Smooth muscle cell (in vitro differentiated cells): Measurements from ENCODE around the gene SLC22A1. TPM values are rescaled to one million over a fixed set of nuclear protein-coding genes. Genes with fewer than 3 reads are reported as not detected.

ENCODE experiments used
- DNase-seq: peaks from one replicate; lab custom pipeline; 2025; ENCODE audit not compliant: unreplicated experiment; lab: John Stamatoyannopoulos, UW
- H2AFZ ChIP-seq: fragments of 200-600 bp; sonication (generic); 2 replicates; pipeline ENCODE4 v1.6.0; 2016; ENCODE audit warnings: antibody characterized with exemption, low read depth, mild to moderate bottlenecking
- H3F3A ChIP-seq: fragments of 200-600 bp; sonication (generic); 2 replicates; pipeline ENCODE4 v1.6.0; 2017; ENCODE audit warnings: antibody characterized with exemption, low read depth
- H3K27ac ChIP-seq: fragments of 200-600 bp; sonication (generic); 2 replicates; pipeline ENCODE4 v1.5.1; 2016; ENCODE audit warnings: low read depth, mild to moderate bottlenecking
- H3K27me3 ChIP-seq: fragments of 200-600 bp; sonication (generic); 2 replicates; pipeline ENCODE4 v1.6.1; 2016; ENCODE audit warnings: low read depth, mild to moderate bottlenecking
- H3K36me3 ChIP-seq: fragments of 200-600 bp; sonication (generic); 2 replicates; pipeline ENCODE4 v1.5.1; 2016; ENCODE audit warnings: low read depth
- H3K4me1 ChIP-seq: fragments of 200-600 bp; sonication (generic); 2 replicates; pipeline ENCODE4 v1.5.1; 2016; ENCODE audit warnings: low read depth
- H3K4me2 ChIP-seq: fragments of 200-600 bp; sonication (generic); 2 replicates; pipeline ENCODE4 v1.6.0; 2016; ENCODE audit warnings: mild to moderate bottlenecking
- H3K4me3 ChIP-seq: fragments of 200-600 bp; sonication (generic); 2 replicates; pipeline ENCODE4 v1.5.1; 2016; ENCODE audit warnings: mild to moderate bottlenecking
- H3K79me2 ChIP-seq: fragments of 200-600 bp; sonication (generic); 2 replicates; pipeline ENCODE4 v1.6.0; 2016; ENCODE audit warnings: low read depth, mild to moderate bottlenecking
- H3K9ac ChIP-seq: fragments of 200-600 bp; sonication (generic); 2 replicates; pipeline ENCODE4 v1.6.0; 2016; ENCODE audit warnings: low read depth
- H3K9me3 ChIP-seq: fragments of 200-600 bp; sonication (generic); replicated peaks from 2 replicates; pipeline ENCODE4 v1.5.1; 2016; ENCODE audit warnings: low read depth
- H4K20me1 ChIP-seq: fragments of 200-600 bp; sonication (generic); 2 replicates; pipeline ENCODE4 v1.6.0; 2016; ENCODE audit warnings: low read depth
- CTCF ChIP-seq: fragments of 200-600 bp; sonication (generic); IDR thresholded peaks from 2 replicates; pipeline ENCODE4 v1.5.1; 2017; ENCODE audit warnings: borderline replicate concordance, mild to moderate bottlenecking, antibody characterized with exemption; ENCODE audit not compliant: insufficient read depth, poor library complexity, severe bottlenecking
- WGBS: methylation state at CpG from one replicate; pipeline ENCODE4 v1.1.7; 2016; ENCODE audit warnings: low lambda C conversion rate; 5-methylcytosine and 5-hydroxymethylcytosine counted together
- polyA plus RNA-seq: library from polyadenylated mRNA; unstranded; fragments of >200 nt; fragmentation: Nextera tagmentation; extraction: Ambion mirVana; gene quantifications from 2 replicates; pipeline ENCODE4 v1.2.1, GENCODE V29; 2016
- total RNA-seq: library from RNA; depleted of rRNA; stranded (reverse); fragments of >200 nt; gene quantifications from 2 replicates; pipeline ENCODE4 v1.2.3, GENCODE V29; 2014

Gene SLC22A1
- total and polyA plus RNA-seq, 2 experiments from 2014 or later = 0.04 to 1.6 TPM

- Histone ChIP-seq H4K20me1 (no peaks in the 10 kb centered on the region), H3K27me3 (no peaks in the 10 kb centered on the region), H3K9ac (no peak overlapping the region), H3K9me3 (no peaks in the 10 kb centered on the region), H3K27ac (peak overlapping the region; percentile 64), H3K4me1 (peaks cover 5% of the 10 kb centered on the region), H2AFZ (no peak overlapping the region), H3K36me3 (no peaks in the 10 kb centered on the region), H3K79me2 (no peaks in the 10 kb centered on the region), H3K4me3 (no peak overlapping the region), H3F3A (peaks cover 6% of the 10 kb centered on the region), H3K4me2 (peak overlapping the region; percentile 0)
- no peak for DNase-seq
- TF ChIP-seq CTCF = no peak
- WGBS = 39% methylated on average over 9 of the region's 9 CpGs
These were observed 52.4 kb downstream of the SLC22A1 start for GRCh38 chr6:160173806-160174527.

- H3K27me3 ChIP-seq = no peaks in the 10 kb centered on the region
- H3F3A ChIP-seq = peaks cover 6% of the 10 kb centered on the region
- H3K79me2 ChIP-seq = no peaks in the 10 kb centered on the region
- H3K4me3 ChIP-seq = no peak overlapping the region
- no peaks in the 10 kb centered on the region for H3K9me3 ChIP-seq
- no peak overlapping the region for H3K27ac ChIP-seq
- no peak overlapping the region for H3K9ac ChIP-seq
- H3K4me2 ChIP-seq = no peak overlapping the region
- H3K36me3 ChIP-seq = no peaks in the 10 kb centered on the region
- H4K20me1 ChIP-seq = no peaks in the 10 kb centered on the region
- peaks cover 5% of the 10 kb centered on the region for H3K4me1 ChIP-seq
- DNase-seq = no peak
- no peak overlapping the region for H2AFZ ChIP-seq
- 28% methylated on average over 2 of the region's 2 CpGs for WGBS
- no peak for TF ChIP-seq CTCF
These were observed 53.1 kb downstream of the SLC22A1 start for GRCh38 chr6:160174681-160175080.

GRCh38 chr6:160177220-160177619, 55.6 kb downstream of the SLC22A1 start:
- H3K9me3 ChIP-seq = no peaks in the 10 kb centered on the region
- DNase-seq = no peak
- TF ChIP-seq CTCF = no peak
- H3K4me3 ChIP-seq = no peak overlapping the region
- H3K4me2 ChIP-seq = no peak overlapping the region
- peaks cover 3% of the 10 kb centered on the region for H3F3A ChIP-seq
- no peaks in the 10 kb centered on the region for H3K79me2 ChIP-seq
- no peaks in the 10 kb centered on the region for H3K36me3 ChIP-seq
- H2AFZ ChIP-seq = no peak overlapping the region
- peaks cover 5% of the 10 kb centered on the region for H3K4me1 ChIP-seq
- no peaks in the 10 kb centered on the region for H4K20me1 ChIP-seq
- H3K9ac ChIP-seq = no peak overlapping the region
- WGBS = 24% methylated on average over 2 of the region's 2 CpGs
- no peaks in the 10 kb centered on the region for H3K27me3 ChIP-seq
- H3K27ac ChIP-seq = no peak overlapping the region

GRCh38 chr6:160178271-160178670, 56.7 kb downstream of the SLC22A1 start:
- WGBS = 47% methylated on average over 5 of the region's 5 CpGs
- H3K36me3 ChIP-seq = no peaks in the 10 kb centered on the region
- H3F3A ChIP-seq = no peaks in the 10 kb centered on the region
- H4K20me1 ChIP-seq = no peaks in the 10 kb centered on the region
- H3K4me2 ChIP-seq = peak overlapping the region; percentile 19
- H3K9me3 ChIP-seq = no peaks in the 10 kb centered on the region
- peak overlapping the region; percentile 38 for H3K27ac ChIP-seq
- no peak overlapping the region for H3K9ac ChIP-seq
- no peak for DNase-seq
- no peaks in the 10 kb centered on the region for H3K79me2 ChIP-seq
- H2AFZ ChIP-seq = peak overlapping the region; percentile 65
- H3K27me3 ChIP-seq = no peaks in the 10 kb centered on the region
- TF ChIP-seq CTCF = no peak
- peaks cover 5% of the 10 kb centered on the region for H3K4me1 ChIP-seq
- no peak overlapping the region for H3K4me3 ChIP-seq
